Raji (cell line): ENCODE data around the gene UBXN11.

Source experiments
- POLR2A ChIP-seq: IDR thresholded peaks from 2 replicates; pipeline ENCODE4 v1.6.1; 2011; ENCODE audit warnings: low read depth, low read length, control low read depth; ENCODE audit not compliant: insufficient read depth

Gene UBXN11

GRCh38 chr1:26297057-26297790, 9.2 kb downstream of the UBXN11 start:
- no peak for TF ChIP-seq POLR2A

- TF ChIP-seq POLR2A: no peak
These were observed 9.9 kb downstream of the UBXN11 start for GRCh38 chr1:26296340-26297056.

DNA sequence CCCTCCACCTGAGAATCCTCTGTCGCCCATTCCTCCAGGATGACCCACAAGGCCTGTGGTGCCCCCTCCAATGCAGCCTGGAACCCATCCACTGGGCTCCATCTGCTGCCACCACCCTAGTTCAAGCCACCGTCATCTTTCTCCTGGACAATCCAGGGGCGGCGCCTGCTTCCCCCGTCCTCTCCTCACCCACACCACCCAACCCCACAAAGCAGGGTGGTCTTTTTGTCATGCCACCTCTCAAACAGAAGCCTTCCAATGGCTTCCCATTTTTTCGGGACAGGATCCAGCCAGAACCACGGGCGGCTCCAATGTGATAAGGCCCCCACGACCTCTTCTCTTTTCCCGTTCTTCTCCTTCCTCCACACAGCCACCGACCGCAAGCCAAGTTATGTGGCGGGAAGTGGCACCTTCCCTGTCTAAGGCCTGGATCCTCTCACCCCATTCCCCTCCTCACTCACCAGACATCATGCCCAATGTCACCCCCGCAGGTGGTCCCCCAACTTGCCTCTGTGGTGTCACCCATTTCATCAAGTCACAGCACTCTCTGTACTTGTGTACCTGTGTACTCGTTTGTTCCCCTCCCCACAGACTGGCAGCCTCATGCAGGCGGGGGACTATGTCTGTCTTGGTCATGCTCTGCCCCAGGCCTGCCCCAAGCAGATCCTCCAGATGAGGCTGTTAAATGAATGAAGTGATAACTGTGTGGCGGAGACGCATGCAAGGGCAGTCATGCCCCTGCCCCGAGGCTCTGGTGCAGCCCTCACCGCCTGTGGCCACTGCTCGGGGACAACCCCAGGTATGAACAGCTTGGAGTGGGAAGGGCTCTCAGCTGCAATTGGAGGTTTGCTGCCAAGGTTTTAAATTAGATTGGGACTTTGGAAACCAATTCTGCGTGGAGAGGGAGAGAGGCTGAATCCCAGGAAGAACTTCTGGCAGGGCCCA, 11.0 kb downstream of the UBXN11 start:
- no peak for TF ChIP-seq POLR2A

- TF ChIP-seq POLR2A: no peak
These were observed 12.4 kb downstream of the UBXN11 start for GRCh38 chr1:26293911-26294463.

DNA sequence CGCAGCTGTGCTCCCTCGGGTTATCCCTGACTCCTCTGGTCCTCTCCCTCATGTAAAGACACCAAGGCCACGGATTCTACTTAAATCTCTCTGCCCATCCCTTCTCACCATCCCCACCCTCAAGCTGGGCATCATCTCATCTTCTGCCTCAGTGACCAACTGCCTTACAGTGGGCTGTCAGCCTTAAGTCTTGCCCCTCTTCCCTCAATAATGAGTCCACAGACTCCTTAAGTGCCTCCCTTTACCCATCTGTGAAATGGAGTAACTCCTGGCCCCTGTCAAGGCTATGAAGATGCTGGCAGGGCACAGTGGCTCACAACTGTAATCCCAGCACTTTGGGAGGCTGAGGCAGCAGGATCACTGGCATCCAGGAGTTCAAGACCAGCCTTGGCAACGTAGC, 14.5 kb downstream of the UBXN11 start:
- no peak for TF ChIP-seq POLR2A

- no peak for TF ChIP-seq POLR2A
These were observed 15.0 kb downstream of the UBXN11 start for GRCh38 chr1:26291433-26291832.

DNA sequence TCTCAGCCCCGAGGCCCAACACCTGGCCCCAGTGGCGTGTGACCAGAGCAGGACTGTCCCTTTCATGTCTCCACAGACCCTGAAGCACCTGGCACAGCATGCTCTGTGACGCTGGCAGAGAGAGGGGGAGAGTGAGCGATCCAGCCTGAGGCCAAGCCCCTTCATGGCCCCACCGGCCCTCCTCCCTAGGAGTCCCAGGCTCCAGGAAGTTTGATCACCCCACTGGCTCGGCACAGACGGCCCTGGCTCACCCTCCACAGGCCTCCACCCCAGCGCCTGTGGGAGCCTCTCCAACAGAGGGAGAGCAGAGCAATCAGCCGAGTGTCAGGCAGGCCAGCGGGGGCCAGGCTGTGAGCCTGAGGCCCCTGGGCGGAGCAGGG, 15.6 kb downstream of the UBXN11 start:
- TF ChIP-seq POLR2A: no peak

- TF ChIP-seq POLR2A: no peak
These were observed 16.1 kb downstream of the UBXN11 start for GRCh38 chr1:26290122-26290881.

DNA sequence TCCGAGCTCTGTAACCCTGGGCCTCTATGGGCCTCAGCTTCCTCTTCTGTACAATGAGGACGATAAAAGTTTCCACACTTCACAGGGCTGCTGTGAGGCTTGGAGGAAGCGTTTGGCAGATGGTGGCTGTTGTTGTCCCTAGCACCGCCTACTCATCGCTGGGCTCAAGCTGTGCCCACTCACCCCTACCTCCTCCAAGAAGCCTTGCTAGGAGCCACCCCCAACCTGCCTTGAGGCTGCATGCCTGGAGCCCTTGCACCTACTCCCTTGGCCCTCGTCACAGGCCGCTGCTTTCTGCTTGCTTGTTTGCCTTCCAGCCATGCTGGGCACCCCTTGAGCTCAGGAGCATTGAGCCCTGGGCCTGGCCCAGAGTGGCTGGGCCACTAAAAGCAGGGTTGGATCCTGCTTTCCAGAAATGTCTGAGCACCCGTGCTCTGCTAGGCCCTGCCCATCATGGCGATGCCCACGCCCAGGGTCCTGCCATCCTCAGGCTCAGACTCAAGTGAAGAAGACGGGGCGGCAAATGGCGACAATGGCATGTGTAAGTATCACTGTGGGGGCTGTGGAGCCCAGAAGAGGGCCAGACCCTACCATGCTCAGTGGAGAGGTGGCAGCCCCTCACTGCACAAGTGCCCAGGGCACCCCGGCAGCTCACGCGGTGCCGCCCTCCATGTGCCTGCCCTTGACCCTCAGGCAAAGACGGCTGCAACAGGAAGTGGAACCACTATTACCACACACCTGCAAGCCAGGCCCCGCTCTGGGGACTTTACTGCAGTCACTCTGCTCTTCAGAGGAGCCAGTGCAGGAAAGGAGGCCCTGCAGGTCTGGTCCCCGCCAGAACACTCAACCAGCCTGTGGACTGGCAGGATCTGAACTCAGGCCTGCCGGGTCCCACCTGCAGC, 17.0 kb downstream of the UBXN11 start:
- no peak for TF ChIP-seq POLR2A

DNA sequence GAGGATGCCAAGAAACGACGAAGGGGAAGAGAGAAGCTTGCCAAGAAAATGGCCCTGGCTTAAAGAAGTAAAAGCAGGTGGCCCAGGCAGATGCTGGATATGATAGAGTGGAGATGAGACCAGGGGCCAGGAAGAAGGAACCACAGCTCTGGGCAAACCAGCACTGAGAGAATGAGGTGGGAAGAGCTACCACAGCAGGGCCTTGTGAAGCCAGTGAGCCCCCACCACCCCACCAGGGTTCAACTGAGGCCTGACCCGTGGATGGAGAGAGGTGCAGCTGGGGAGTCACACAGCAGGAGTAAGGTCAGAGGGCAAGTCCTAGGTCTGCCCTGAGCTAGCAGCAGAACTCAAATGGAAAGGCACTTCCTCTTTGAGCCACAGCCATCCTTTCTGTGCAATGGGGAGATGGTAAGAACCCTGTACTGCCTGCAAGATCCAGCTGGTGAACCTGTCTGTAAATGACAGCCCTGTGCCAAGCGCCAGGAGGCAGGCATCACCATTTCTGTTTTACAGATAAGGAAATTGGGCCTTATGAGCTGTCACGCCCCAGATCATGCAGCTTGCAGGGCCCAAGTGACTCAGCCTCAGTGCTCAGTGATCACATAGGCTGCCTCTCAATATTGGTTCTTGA, 18.0 kb downstream of the UBXN11 start:
- TF ChIP-seq POLR2A: no peak

DNA sequence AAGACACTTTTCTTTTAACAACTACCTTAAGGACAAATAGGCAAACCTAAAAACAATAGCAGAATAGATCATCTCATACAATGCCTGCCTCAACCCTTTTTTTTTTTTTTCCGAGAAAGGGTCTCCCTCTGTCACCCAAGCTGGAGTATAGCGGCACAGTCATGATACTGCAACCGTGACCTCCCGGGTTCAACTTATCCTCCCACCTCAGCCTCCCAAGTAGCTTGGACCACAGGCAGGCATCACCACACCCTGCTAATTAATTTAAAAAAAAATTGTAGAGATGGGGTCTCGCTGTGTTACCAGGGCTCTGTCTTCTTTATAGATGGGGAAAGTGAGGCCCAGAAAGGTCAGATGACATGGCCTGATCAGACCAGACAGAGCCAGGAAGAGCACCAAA, 18.6 kb downstream of the UBXN11 start:
- TF ChIP-seq POLR2A: no peak

DNA sequence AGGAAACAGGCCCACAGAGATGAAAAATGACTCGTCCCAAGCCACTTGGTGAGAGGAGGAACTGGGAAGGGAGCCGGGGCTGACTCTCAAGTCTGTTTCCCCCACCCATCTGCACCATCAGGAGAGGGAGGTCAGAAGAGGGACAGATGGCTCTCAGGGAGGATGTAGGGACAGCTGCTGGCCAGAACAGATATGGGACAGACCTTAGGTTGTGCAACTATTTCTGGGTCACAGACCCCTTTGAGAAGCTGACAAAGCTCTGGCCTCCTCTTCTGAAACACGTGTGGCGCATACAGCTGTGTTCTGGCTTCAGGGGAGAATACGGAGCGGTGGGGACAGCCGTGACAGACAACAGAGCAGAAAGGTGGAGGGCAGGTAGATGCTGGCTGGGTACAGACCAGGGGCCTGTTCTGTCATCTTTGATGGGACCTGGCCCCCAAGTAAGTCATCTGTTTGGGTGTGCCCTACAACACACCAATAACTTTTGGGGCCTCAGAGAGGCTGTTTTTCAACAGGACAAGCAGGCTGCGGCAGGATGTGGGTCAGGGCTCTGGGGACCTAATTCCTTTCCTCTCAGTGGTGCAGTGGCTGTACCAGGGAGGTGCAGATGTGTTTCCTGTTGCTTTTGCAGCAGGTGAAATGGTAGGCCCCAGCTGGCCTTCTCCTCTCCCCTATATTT, 19.3 kb downstream of the UBXN11 start:
- TF ChIP-seq POLR2A: no peak

- TF ChIP-seq POLR2A: no peak
These were observed 20.4 kb downstream of the UBXN11 start for GRCh38 chr1:26286064-26286416.
